Mucosa of gallbladder (tissue), 1 donor: Measurements from ENCODE around the gene EXOC4. TPM values are rescaled to one million over a fixed set of nuclear protein-coding genes. Genes with fewer than 3 reads are reported as not detected.

Experiments used
- DNase-seq: peaks from one replicate; pipeline ENCODE4 v3.0.0-alpha.2; 2020; ENCODE audit warnings: low spot score
- total RNA-seq: library from RNA; stranded (reverse); gene quantifications from one replicate; pipeline ENCODE4 v1.2.1, GENCODE V29; 2021
- donor health status: DM: no; HTN: no; CAD: no.

The EXOC4 gene
- total RNA-seq, 1 donor from 2014 or later = 71.3 TPM

DNA sequence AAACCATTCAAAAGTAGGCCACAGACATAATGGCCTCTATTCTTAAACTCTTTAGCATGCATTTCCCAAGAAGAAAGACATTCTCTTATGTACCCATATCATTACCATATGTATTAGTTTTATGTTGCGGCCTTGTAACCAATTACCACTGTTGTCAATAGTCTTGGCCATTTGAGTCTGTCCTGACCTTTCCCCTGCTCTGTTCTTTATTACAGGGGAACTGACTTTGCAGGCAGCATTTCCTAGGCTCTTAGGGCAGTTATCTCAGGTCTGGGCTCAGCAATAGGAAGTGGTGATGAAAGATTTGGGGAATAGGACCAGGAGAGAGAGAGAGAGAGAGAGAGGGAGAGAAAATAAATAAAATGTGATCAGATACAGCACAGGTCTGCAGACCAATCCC, 679.7 kb downstream of the EXOC4 start:
- DNase-seq = no peak

DNA sequence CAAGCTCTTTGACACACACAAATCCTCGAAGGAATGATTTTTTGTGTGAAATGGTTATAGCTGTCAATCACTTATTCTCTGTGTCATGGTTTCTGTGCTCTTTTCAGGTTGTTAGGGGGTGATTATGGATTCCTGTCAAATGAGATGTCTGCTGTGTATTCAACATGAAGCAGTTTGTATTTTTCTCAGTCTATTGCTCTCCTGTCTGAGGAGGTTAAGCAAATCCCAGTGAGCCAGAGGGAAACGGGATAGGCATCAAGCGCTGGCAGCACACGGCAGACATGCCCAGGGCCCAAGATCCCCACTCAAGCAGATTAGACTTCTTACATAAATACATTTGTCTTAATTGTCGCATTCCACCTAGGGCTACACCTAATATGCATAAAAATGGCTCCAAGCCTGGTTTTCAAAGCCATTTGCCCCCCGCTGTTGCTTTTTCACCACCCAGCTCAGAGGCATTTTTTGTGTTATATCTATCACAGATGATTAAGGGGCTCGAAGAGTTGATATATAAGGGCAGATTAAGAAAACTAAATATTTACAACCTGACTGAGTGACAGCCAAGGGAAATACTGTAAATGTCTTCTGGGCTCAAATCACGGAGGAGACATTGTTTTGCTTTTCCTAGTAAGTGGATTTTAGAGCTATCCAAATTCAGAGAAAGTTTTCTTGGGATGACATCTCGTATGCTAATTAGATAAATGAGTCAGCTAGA, 681.5 kb downstream of the EXOC4 start:
- no peak for DNase-seq

DNA sequence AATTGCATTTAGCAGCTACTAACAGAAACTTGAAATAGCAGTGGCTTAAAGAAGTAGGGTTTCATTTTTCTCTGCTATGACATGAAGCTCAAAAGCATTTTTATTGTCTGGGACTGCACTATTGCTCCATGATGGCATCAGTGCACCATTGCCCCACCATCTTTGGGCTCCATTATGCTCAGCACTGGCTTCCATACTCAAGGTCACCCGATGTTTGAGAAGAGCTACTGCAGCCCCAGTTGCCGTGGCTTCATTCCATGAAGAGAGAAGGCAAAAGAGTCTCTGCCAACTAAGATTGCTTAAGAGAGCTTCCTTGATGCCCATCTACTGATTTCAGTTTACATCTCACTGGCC, 682.1 kb downstream of the EXOC4 start:
- DNase-seq = no peak

DNA sequence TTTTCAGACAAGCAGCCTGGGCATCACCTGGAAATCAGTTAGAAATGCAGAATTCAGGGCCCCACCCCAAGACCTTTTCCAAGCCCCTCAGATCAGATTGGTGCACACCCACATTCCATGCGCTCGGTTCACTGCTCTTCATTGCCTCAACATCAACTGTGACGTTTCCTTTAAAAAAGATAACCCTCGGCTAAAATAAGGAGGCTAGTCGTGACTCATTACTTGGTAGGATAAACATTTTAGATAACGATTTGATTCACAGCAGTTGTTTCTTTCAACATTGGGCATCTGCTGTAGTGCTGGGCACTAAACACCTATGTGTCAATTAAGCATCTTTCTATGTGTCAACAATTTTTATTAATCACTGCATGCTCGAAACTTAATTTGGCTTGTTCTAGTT, 683.2 kb downstream of the EXOC4 start:
- DNase-seq = no peak

DNA sequence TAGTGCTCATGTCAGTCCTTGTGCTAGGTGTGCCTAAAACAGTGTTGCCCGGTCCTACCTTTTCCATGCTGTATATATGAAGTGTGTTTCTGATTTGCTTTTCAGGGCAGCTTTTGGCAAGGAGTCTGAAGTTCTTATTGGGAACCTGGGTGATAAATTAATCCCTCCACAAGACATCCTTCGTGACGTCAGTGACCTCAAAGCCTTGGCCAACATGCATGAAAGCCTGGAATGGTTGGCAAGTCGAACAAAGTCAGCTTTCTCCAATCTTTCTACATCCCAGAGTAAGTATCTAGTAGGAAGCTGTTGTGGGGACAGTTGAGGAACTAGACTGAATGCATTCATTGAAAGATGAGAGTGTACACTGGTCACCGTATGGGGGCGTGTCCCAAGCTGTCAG, 684.9 kb downstream of the EXOC4 start:
- DNase-seq = no peak

DNA sequence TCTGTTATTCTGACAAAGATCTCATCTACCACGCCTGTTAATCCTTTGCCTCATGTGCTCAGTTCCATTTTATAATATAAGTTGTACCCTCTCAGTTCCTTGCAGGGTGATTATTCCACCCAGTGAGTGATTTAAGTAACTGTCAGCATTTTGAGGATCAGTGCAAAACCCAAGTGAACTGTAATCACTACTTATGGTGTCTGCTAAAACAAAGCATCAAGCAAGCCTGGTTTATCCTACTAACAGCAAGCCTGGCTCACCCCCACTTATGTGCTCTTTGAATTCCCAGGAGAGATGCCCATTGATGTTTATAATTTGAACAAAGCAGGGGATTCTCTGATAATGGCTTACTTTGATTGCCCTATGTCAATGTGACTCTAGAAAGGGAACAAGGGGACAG, 687.5 kb downstream of the EXOC4 start:
- no peak for DNase-seq

DNA sequence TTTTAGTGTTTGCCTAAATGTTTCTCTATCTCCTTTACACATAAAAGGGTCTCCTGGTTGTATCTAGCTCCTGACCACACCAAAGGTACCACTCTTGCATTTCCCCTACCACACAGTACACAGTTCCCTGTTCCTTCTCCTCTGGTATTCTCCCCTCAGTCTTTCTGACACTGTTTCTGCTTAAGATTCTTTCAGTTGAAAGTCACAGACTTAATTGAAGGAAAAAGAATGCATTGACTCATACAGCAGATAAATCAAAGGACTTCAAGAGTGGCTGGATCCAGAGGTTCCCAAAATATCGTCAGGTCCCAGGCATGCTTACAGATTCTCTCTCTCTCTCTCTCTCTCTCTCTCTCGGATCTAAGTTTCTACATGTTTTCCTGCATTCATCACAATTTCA, 688.6 kb downstream of the EXOC4 start:
- DNase-seq = no peak

DNA sequence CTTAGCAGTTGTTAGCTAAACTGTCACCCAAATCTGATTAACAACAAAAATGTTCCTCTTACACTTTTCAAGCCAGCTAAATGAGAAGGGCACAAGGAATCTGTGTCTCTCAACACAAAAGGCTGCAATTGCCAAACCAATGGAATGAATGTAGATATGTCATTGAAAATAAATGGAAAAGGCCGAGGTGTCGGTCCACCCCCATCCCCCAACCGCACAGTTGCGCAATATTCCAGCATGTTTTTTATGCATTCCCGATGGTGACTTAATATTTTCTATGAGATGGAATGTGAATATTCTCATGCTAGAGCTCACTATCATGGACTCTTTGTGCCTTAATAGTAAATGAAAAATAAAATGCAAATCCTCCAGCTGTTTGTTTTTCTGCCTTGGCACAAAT, 692.6 kb downstream of the EXOC4 start:
- no peak for DNase-seq

DNA sequence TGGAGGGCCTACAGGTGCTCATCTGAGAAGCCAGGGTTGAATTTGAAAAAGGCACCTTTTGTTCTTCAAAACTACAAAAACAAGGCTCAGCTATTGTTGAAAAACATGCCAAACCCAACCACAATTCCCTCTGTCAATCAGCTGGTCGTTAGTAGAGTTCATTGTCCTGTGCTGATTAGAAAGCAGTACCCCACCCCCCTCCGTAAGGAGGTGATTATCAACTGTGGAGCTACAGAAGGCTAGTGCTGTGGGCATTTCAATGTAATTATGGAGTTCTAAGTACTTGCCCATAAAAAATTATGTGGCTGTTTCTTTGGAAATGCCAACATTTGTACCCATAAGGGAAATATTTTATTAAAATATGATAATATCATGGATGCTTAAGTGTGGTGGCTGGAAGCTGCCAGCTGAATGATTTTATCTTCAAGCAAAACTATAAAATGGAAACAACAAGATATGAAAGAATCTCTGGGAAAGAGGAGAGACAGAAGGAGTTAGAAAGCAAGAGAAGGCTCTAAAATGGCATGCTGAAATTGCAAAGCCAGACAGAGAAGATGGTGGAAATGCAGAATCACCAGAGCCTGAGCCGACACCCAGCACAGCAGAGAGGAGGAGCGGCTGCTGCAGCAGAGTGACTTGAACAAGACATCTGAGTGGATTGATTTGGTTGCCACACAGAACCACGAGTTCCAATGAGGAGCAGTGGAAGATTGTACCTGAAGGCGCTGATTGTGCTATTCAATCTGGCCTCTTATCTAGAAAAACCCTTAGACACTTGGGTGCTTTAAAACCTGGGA, 694.8 kb downstream of the EXOC4 start:
- no peak for DNase-seq

DNA sequence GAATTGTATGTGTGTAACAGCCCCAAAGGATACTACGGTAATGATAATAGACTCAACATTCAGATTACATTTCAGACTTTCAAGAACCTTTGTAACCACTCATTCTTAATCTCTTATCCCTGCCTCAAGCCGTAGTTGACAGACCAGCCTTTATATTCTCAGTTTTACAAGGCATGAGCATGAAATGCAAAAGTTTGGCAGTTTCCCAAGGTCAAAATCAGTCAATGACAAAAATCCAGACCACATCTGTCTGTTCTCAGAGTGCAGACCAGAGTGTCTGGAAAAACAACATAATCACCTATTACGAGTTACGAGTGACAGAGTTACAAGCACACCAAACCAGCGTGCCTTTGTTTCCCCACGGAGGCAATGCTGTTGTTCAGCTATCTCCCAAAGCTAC, 695.7 kb downstream of the EXOC4 start:
- no peak for DNase-seq

DNA sequence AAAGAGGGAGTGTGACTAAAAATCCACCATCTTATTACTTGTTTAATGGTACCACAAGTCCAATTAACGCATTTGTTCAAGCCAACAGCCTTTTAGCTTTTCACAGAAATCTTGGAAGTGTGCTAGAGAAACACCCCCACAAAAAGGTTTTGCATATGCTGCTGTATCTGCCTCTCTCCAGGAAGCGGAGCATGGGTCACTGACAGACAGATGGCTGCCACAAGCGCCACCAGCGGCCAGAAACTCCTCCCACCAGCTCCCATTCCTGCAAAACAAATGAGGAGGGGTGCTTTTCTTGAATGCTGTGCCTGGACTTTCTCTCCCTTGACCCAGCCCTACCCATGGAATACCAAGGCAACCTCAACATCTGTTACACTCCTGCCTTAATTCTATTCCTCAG, 698.0 kb downstream of the EXOC4 start:
- DNase-seq = no peak

DNA sequence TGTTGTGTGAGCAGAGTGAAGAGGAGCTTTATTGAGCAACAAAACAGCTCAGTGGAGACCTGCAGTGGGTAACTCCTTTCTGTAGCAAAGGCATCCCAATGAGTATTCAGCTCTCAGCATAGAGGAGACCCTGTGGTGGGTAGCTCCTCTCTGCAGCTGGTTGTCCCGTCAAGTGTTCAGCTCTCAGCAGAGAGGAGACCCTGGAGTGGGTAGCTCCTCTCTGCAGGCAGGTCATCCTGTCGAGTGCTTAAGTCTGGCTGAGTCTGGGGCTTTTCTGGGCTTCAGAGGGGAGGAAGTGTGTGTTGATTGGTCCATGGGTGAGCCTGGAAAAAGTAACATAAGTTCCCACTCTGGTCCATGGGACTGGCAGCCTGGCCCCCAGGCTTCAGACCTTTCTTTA, 702.3 kb downstream of the EXOC4 start:
- DNase-seq = no peak

DNA sequence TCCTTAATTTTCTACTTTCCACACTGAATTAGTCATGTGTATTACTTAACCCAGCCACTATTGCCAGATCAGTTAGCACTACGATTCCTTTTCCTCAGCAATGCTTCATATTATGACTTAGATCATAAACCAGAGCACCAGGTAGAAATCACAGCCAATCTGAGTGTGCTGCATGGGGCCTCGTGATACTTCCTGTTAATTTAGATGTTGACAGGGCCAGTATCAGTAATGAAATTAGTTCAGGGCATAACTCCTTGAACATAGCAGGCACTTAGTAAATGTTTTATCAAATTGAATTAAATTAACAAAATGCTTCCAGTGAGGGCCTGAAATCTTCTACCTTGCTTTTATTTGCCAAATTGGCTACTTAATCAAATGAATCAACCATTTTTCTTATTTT, 705.0 kb downstream of the EXOC4 start:
- no peak for DNase-seq

DNA sequence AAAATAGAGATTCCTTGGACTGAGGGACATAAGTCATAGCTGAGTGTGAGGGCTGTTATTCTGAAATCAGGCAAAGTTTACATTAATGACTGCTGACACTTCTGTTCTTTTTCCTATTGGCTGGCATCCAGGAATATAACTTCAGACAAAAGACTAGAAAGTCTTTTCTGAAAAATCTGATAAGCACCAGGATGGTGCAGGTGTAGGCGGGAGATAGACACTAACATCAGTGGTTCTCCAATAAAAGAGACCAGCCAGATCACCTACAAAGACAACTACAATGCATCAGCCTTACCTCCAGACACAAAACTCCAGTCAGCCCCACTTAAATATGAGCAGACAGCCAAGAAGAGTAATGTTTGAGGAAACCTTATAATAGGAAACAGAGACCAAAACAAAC, 705.9 kb downstream of the EXOC4 start:
- DNase-seq = no peak

DNA sequence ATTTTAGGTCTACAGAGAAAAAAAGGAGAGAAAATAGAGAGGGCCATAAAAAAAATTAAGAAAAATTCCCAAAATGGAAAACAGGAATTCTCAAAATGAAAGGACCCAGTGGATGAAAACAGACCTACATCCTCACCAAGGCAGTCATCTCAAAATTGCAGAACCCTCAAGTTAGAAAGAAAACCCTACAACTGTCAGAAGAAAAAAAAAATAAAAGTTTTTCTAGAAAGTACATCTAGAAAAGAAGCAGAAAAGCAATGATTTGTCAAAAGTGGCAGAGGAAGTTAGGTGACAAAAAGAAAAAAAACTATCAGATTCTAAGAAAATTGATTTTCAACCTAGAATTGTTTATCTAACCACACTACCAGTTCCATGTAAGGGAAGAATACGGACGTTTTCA, 706.6 kb downstream of the EXOC4 start:
- no peak for DNase-seq

DNA sequence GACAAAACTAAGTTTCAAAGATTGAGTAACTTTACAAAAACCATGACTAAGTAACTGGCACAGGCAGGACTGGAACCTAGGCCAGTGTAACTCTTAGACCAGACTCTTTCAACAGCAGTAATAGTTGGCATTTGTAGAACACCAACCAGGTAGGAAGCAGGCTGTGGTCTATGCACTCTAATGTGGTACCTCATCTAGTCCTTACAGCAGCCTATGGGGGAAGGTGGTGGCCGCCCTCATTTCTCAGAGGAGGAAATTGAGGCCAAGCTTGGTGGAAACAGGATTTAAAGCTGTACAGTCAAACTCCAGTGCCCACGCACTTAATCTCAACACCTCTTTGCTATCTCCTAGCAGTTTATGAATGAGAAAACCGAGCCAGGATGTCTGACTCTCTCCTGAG, 708.8 kb downstream of the EXOC4 start:
- no peak for DNase-seq

DNA sequence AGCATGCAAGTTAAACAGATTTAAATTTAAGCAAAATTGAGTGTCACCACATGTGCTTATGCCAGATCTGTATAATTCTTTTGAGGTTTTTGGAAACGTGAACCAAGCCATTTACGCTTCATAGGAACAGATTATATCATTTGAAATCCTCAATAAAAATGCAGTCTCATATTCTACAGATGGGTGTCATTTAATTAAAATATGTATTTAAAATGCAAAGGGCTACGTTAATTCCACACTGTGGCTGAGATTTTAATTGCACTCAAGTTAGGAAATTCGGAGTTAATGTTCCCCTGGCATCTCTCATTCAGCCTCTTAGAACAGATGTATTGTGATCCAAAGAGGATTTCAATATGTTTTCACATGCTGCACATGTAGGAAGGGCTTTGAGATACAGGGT, 709.8 kb downstream of the EXOC4 start:
- no peak for DNase-seq

DNA sequence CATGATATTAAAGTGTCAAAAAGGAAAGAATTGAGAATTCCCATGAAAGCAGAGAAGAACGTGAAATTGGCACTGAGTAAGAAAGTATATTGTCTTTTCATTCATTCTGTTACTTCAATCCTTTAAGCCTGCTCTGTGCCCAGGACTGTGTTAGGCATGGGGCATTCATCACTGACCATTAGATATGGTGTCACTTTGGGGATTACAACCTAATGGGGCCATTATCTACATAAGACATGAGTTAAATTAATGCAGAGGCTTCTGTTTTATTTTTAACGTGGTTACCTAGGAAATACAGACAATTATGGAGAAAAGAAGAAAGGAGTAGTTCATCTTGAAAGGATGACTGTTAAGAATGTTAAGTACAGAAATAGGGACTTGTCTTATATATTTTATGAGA, 710.8 kb downstream of the EXOC4 start:
- no peak for DNase-seq

DNA sequence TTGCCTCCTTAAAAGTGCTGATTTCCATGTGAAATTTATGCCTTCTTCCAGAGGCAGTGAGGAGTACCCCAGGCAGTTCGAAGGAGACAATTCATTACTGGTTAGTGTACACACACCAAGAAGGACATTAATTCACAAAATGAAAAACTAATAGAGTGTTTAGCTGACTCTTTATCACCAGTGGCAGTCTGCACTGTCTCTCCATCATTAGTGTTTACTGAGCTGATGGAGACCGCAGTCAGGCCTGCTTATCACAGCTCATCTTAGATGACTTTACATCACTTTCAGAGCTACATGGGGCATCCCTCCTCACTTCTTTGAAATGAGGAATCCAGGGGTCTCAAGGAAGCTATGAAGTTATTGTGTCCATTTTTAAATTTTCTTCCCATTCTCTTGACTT, 718.7 kb downstream of the EXOC4 start:
- no peak for DNase-seq

DNA sequence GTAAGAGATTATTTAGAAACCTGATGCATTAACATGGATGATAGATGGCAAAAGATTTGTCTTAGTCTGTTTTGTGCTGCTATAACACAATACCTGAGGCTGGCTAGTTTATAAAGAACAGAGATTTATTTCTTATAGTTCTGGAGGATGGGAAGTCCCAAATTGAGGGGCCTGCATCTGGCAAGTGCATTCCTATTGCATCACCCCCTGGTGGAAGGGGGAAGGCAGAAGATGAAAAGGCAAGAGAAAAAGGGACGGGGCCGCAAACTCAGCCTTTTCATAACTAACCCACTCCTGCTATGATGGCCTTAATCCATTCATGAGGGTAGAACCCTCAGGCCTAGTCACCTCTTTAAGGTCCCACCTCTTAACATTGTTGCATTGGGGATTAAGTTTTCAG, 720.8 kb downstream of the EXOC4 start:
- no peak for DNase-seq

DNA sequence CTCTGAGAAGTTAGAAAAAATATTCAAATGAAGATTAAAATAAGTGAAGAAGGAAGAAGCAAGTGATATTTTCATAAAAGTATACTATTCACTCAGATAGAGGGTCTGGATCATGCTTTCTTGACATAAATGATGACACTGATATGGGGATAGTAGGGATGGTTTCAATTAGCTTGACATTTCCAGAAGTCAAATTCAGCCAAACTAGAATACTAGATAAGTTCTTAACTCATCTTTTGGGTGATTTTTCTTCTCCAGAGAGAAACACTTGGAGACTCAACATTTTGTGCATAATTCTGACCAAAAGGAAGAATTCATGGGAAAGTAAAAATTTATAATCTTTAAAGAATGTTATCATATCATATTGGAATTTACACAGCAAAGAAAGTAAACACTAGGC, 722.3 kb downstream of the EXOC4 start:
- no peak for DNase-seq

DNA sequence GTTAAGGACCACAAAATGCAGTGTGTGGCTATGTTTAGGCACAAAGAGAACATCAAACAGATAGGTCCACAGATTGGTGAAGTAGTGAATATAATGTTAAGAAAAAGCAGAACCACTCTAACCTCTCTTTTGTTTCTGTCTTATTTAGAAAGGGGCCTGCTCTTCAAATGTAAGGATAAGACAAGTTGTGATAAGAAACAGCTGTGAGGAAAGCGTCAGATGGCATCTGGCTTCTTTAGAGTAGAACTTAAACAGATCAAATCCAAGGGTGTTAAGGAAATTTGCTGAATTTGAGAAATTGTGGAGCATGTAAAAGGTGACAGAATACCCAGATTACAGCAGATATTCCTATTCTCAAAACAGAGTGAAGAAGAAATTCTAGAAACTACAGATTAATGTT, 723.3 kb downstream of the EXOC4 start:
- DNase-seq = no peak

DNA sequence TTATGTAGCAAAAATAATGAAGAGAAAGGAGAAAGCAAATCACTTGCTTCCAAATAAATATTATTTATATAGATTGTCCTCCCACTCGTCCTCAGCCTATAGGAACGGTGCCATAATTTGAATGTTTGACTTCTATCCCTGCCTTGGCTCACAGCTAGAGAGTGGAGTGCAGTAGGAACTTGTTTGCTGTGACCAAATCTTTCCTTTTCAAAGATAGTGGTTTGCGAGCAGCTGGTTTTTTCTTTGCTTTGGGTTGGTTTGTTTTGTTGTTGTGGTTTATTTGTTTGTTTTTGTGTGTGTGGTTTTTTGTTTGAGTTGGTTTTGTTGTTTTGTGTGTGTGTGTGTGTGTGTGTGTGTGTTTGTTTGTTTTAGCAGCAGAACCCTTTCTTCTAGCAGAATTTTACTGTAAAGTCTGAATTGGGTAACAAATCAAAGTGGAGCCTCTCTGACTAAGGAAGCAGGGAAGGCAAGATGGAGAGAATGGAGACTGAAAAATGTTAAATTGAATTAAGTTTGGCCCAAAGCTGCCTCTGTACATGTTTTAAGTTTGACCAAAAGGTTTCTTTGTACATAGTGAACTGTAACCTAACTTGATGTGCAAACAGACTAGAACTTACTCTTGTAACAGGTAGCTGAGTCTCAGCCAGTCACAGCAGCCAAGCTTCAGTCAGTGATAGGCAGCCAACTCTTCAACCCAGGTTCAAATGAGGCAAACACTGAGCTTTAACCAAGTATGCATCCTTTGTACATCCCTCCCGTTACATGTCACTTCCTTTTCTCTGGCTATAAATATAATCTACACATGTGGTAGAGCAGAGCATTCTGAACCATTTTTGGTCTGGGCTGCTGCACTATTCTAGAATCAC, 724.8 kb downstream of the EXOC4 start:
- DNase-seq = no peak
